HG03442 (cell line): ENCODE results near the gene LUC7L3.
"Not testable (repeated sequence)": the region's sequence is repeated elsewhere in the genome, so short reads cannot be mapped to it uniquely, and the experiment has no call there.

ENCODE experiments used
- ATAC-seq: cut with Tn5 transposase; IDR thresholded peaks from one replicate; pipeline ENCODE4 v1.9.1; 2021; ENCODE audit warnings: mild to moderate bottlenecking, moderate library complexity; ENCODE audit not compliant: unreplicated experiment

The LUC7L3 gene, protein sequence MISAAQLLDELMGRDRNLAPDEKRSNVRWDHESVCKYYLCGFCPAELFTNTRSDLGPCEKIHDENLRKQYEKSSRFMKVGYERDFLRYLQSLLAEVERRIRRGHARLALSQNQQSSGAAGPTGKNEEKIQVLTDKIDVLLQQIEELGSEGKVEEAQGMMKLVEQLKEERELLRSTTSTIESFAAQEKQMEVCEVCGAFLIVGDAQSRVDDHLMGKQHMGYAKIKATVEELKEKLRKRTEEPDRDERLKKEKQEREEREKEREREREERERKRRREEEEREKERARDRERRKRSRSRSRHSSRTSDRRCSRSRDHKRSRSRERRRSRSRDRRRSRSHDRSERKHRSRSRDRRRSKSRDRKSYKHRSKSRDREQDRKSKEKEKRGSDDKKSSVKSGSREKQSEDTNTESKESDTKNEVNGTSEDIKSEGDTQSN

GRCh38 chr17:50719144-50719923, at the start of gene LUC7L3:
LUC7L3 (plus strand) TSS chr17:50719603; CDS start chr17:50719733, 130 bp downstream.
- peak; percentile 91 for ATAC-seq

DNA sequence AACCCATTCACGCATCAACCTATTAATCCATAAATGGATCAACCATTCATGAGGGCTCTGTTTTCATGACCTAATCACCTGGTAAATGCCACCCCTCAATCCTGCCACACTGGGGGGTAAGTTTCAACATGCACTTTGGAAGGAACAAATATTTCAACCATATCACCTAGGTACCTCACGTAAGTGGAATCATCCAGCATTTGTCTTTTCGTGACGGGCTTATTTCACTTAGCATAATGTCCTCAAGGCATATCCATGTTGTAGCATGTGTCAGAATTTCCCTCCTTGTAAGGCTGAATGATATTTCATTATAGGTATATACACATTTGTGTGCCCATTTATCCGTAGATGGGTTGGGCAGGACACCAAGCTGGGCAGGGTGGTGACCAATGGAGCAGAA, 47.3 kb upstream of the LUC7L3 start:
- ATAC-seq: no peak

DNA sequence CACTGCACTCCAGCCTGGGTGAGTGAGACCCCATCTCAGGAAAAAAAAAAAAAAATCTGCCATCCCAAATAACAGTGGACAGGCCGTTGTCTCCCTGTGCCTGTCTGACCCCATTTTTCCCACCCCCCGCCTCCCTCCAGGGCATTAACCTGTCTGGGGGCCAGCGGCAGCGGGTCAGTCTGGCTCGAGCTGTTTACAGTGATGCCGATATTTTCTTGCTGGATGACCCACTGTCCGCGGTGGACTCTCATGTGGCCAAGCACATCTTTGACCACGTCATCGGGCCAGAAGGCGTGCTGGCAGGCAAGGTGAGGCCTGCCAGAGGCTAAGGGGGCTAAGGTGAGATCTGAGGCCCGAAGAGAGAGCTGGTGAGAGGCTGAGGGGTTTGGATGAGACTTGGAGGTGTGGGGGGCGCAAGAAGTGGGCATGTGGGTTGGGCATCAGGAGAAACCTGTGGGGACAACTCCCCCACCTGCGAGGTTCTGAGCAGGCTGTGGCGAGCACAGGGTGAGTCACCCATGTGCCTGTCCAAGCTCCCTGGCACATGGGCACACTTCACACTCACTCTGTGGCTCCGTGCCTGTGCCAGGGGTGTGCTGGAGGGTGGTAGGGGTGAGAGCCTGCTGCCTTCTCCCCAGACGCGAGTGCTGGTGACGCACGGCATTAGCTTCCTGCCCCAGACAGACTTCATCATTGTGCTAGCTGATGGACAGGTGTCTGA, 46.4 kb upstream of the LUC7L3 start:
- ATAC-seq: no peak

DNA sequence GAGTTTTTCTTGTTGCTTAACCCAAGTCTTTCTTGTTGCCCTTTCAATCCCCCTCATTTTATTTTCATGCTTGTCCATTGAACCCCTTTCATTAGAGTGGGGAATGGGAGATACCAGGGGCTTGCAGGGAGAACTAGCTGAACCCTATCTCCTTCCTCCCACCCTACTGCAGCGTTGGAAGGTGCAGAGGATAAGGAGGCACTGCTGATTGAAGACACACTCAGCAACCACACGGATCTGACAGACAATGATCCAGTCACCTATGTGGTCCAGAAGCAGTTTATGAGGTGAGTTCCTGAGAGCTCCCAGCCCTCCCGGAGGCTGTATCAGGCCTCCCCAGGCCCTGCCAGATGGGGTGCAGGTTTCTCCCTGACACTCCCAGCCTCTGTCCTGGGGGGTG, 44.2 kb upstream of the LUC7L3 start:
- no peak for ATAC-seq

GRCh38 chr17:50675627-50676026, 43.8 kb upstream of the LUC7L3 start:
- ATAC-seq: no peak

GRCh38 chr17:50676065-50676975, 43.1 kb upstream of the LUC7L3 start:
- no peak for ATAC-seq

DNA sequence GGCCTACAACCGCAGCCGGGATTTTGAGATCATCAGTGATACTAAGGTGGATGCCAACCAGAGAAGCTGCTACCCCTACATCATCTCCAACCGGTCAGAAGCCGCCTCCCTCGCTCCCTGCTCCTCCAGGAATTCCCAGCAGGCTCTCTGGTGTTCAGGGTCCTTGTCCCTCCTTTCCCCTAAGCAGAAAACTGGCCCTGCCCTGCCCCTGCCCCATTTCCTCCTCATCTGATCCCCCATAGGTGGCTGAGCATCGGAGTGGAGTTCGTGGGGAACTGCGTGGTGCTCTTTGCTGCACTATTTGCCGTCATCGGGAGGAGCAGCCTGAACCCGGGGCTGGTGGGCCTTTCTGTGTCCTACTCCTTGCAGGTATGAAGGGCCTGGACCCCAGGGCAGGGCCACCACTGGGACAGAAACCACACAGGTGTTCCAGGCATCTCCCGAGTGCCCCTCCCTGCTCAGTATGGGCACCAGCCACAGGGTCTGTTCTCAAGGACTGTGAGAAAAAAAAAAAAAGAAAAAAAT, 41.5 kb upstream of the LUC7L3 start:
- no peak for ATAC-seq

- ATAC-seq: no peak
Observed at GRCh38 chr17:50679008-50679544, 40.3 kb upstream of the LUC7L3 start.

GRCh38 chr17:50680126-50680525, 39.3 kb upstream of the LUC7L3 start:
- no peak for ATAC-seq

DNA sequence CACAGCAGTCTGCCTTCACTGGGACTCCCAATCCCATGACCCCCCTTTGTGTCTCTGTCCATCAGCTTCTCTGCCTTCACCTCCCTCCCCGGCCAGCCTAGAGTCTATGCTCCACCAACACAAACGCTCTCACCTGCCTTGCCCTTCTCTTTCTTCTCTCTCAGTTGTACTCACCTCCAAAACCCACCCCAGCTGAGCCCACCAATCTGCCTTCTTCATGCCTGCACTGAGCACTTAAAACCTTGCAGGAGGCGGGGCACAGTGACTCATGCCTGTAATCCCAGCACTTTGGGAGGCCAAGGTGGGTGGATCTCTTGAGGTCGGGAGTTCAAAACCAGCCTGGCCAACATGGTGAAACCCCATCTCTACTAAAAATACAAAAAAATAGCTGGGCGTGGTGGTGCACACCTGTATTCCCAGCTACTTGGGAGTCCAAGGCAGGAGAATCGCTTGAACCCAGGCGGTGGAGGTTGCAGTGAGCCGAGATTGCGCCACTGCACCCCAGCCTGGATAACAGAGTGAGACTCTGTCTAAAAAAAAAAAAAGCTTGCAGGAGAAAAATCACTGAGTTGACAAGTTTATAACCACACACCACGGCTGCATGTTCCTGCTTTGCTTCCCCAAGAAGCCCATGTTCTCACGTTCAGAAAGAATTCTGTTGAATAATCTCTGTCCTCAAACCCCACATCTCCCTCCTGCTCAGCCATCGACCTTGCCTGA, 38.7 kb upstream of the LUC7L3 start:
- ATAC-seq: not testable (repeated sequence)

- no peak for ATAC-seq
Observed at GRCh38 chr17:50681263-50682200, 37.9 kb upstream of the LUC7L3 start.

- ATAC-seq: no peak
Observed at GRCh38 chr17:50682441-50682840, 37.0 kb upstream of the LUC7L3 start.

DNA sequence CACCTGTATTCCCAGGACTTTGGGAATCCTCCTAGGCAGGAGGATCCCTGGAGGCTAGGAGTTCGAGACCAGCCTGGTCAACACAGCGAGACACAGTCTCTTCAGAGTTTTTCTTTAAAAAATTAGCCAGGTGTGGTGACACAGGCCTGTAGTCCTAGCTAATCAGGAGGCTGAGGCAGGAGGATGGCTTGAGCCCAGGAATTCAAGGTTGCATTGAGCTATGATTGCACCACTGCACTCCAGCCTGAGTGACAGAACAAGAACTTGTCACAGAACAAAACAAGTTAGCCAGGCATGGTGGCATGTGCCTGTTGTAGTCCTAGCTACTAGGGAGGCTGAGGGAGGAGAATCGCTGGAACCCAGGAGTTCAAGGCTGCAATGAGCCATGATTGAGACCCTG, 36.5 kb upstream of the LUC7L3 start:
- no peak for ATAC-seq

DNA sequence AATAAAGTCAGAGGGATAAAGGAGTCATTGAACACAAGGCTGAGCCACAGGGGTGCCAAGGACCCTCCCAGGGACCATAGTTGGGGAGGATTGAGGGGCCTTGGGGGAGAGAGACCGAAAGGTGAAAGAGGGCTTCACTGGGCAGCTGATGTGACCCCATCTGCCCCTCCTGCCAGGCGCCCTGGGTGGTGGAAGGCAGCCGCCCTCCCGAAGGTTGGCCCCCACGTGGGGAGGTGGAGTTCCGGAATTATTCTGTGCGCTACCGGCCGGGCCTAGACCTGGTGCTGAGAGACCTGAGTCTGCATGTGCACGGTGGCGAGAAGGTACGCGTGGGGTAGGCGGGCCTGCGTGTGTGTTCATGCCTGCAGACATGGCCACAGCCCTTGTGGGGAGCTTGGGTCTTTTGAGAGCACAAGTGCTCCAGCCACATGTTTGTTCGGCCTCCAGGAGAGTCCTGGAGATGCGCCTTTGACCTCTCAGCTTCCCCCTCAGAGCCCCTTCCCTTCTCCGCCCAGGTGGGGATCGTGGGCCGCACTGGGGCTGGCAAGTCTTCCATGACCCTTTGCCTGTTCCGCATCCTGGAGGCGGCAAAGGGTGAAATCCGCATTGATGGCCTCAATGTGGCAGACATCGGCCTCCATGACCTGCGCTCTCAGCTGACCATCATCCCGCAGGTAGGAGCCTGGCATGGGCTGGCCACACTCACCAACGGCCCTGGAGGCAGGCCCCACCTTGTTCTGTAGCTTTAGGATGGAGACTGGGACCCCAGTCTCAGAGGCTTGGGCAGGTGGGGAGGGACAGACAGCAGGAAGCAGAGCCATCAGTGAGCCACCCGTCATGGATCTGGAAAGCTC, 35.7 kb upstream of the LUC7L3 start:
- ATAC-seq: no peak

GRCh38 chr17:50684288-50684611, 35.2 kb upstream of the LUC7L3 start:
- ATAC-seq: no peak

GRCh38 chr17:50684612-50685333, 34.6 kb upstream of the LUC7L3 start:
- no peak for ATAC-seq

DNA sequence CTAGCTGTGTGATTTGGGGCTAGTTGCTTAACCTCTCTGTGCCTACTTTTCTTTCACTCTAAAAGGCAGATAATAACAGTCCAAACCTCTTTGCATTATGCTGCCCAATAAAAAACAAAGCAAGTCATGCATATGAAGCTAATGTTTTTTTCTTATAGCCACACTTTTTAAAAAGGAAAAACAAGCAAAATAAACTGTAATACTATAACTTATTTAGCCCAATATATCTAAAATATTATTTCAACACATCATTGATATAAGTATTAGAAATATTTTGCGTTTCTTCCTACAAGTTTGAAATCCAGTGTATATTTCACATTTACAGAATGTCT, 34.1 kb upstream of the LUC7L3 start:
- no peak for ATAC-seq
